Hepatocyte (in vitro differentiated cells): Measurements from ENCODE around the gene RHOT2.

Source experiments
- EZH2 ChIP-seq: fragments of 200-600 bp; sonication (generic); IDR thresholded peaks from 2 replicates; pipeline ENCODE4 v1.6.1; 2016; ENCODE audit warnings: antibody characterized with exemption, mild to moderate bottlenecking, borderline replicate concordance
- EZH2phosphoT487 ChIP-seq: fragments of 200-600 bp; sonication (generic); IDR thresholded peaks from one replicate; pipeline ENCODE4 v1.6.1; 2018; ENCODE audit warnings: antibody characterized with exemption, mild to moderate bottlenecking, low read depth, moderate library complexity; ENCODE audit not compliant: unreplicated experiment, severe bottlenecking
- TF ChIP-seq, protein P1 (sequence below): fragments of 200-600 bp; sonication (generic); IDR thresholded peaks from 2 replicates; pipeline ENCODE4 v1.5.1; 2016; ENCODE audit warnings: antibody characterized with exemption, mild to moderate bottlenecking; ENCODE audit not compliant: poor library complexity

DNA sequence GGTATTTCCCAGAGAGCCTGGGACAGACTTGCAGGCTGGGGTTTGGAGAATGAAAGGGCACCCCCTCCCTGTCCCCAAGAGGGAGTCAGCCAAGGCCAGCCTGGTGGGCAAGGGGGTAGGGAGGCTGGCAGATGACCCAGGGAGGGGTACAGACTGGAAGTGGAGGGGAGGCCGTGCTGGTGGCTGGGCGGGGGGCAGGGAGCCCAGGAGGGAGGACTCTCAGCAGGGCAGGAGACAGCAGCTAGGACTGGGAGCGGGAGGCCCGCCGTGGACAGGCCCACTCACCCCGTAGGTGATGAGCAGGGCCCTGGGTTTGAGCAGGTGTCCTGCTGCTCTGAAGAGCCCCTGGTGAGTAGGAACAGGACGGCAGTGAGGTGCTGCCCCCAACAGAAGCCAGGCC is 32.9 kb upstream of the RHOT2 start:
- TF ChIP-seq, protein P1, sequence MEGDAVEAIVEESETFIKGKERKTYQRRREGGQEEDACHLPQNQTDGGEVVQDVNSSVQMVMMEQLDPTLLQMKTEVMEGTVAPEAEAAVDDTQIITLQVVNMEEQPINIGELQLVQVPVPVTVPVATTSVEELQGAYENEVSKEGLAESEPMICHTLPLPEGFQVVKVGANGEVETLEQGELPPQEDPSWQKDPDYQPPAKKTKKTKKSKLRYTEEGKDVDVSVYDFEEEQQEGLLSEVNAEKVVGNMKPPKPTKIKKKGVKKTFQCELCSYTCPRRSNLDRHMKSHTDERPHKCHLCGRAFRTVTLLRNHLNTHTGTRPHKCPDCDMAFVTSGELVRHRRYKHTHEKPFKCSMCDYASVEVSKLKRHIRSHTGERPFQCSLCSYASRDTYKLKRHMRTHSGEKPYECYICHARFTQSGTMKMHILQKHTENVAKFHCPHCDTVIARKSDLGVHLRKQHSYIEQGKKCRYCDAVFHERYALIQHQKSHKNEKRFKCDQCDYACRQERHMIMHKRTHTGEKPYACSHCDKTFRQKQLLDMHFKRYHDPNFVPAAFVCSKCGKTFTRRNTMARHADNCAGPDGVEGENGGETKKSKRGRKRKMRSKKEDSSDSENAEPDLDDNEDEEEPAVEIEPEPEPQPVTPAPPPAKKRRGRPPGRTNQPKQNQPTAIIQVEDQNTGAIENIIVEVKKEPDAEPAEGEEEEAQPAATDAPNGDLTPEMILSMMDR: no peak
- TF ChIP-seq EZH2phosphoT487 (no peak), EZH2 (no peak)
